ENCODE results near the gene PHLPP2.
"Not testable (repeated sequence)": the region's sequence is repeated elsewhere in the genome, so short reads cannot be mapped to it uniquely, and the experiment has no call there.

The PHLPP2 gene

DNA sequence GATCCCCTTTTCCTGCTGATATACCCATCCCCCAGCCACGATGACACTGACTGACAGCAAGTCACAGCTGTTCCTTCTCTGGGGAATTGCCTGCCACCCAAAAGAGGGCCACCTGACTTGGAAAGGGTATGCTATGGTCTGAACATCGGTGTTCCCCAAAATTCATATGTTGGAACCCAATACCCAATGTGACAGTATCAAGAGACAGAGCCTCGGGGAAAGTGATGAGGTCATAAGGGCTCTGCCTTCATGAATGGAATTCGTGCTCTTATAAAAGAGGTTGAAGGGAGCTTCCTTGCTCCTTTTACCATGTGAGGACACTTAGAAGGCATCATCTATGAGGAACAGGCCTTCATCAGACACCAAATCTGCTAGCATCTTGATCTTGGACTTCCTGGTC is 106.1 kb downstream of the PHLPP2 start:
- no peak for DNase-seq

DNA sequence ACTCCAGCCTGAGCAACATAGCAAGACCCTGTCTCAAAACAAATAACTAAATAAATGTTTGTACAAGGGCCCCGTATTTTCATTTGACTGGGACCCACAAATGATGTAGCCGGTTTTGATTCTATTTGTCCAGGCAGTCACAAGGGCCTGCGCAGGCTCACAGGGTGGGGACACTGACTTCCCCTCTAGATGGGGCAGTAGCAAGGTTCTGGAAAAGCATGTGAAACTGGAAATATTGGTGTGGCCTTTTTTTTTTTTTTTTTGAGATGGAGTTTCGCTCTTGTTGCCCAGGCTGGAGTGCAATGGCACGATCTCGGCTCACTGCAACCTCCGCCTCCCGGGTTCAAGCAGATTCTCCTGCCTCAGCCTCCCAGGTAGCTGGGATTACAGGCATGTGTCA is 109.5 kb downstream of the PHLPP2 start:
- DNase-seq = not testable (repeated sequence)

DNA sequence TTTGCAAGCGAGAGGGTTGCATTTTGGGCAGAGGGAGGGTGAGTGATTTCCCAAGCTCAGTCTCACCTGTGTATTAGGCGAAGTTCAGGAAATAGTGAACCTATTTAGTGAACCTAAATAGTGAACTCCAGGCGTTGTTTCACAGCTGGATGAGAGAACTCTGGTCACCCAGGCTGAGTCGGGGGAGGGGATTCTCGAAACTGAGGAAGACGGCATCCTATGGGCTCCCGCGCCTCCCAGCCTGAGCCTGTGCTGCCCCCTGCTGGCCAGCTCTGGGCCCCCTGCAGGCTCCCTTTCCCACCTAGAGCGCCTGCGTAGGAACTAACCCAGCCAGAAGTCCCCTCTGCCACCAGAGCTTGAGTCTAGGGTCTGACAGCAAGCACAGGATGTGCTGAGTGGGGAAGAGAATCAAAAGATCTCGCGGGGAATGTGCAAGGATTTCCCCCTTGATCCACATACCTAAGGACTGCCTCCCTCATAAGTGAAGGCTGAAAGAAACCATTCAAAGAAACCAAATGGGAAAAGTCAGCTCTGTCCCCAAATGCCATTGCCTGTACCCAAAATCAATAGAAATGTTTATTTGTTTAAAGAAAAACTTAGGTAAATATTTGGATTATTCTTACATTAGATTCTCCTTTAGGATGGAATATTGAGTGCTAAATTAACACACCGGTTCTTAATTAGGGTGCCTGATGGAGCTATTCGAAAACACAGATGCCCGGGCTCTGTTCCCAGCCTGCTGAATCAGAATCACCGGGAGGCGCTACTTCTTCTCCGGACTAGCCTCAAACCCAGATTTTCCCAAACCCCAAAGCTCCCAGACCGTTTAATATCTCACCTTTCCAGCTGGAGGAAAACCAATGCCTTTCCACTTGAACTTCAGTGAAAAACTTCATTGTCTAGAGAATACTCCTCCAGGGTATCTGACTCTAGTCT is 113.3 kb downstream of the PHLPP2 start:
- peak; percentile 52 for DNase-seq

DNA sequence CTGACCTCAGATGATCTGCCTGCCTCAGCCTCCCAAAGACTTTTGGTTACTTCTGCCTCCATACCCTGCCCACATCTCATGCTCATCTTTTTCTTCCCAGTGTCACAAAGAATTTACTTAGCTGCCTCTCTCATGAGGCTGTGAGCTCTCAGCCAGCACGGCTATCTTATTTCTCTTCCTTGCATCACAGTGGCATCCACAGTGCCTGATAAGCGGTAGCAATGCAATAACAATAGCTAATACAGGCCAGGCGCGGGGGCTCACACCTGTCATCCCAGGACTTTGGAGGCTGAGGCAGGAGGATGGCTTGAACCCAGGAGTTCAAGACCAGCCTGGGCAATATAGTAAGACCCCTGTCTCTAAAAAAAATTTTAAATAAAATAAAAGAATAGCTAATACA is 114.1 kb downstream of the PHLPP2 start:
- DNase-seq = no peak

DNA sequence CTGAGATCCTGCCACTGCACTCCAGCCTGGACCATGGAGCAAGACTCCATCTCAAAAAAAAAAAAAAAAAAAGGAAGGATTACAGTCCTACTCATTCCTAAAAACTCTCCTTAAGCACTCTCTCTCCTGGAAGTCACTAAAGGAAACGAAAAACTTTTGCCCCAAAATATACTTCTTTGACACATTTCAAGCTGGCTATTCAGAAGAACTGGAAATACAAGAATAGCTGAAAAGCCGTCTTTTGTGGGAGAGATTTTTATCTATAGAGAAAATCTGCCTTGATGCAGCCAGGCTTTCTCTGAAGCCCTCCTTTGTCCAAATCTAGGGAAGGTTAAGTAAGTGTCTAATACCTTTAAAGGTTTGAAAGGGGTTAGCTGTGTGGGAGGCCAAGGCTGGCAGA is 115.4 kb downstream of the PHLPP2 start:
- no peak for DNase-seq

DNA sequence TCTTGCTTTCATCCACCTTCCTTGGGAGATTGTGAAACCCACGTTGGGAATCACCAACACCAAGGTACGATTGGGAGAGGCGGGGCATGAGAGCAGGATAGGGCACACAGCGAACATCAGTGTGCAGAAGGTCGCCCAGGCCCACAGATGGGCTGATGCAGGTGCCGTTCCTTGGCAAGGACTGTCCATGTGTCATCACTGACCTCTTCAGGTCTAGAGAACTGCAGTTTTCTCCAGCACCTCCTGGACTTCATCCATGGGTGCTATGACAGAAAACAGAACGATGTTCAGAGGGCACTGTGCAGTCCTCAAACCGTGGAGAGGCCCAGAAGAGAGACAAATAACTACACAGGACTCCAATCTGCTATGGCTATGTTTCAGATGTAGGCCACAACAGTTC is 123.7 kb downstream of the PHLPP2 start:
- no peak for DNase-seq

DNA sequence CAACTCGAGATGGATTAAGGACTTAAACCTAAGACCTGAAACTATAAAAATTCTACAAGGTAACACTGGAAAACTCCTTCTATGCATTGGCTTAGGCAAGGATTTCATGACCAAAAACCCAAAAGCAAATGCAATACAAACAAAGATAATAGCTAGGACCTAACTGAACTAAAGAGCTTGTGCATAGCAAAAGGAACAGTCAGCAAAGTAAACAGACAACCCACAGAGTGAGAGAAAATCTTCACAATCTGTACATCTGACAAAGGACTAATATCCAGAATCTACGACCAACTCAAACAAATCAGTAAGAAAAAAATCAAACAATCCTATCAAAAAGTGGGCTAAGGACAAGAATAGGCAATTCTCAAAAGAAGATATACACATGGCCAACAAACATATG is 126.1 kb downstream of the PHLPP2 start:
- not testable (repeated sequence) for DNase-seq

DNA sequence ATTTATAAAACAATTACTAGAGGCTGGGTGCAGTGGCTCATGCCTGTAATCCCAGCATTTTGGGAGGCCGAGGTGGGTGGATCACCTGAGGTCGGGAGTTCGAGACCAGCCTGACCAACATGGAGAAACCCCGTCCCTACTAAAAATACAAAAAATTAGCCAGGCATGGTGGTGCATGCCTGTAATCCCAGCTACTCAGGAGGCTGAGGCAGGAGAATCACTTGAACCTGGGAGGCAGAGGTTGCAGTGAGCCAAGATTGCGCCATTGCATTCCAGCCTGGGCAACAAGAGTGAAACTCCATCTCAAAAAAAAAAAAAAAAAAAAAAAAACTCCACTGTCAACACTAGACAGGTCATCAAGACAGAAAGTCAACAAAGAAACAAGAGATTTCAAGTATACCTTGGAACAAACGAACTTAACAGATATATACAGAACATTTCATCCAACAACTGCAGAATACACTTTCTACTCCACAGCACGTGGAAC is 129.1 kb downstream of the PHLPP2 start:
- not testable (repeated sequence) for DNase-seq
